ENCODE measurements around the gene ZNF107. TPM values are rescaled to one million over a fixed set of nuclear protein-coding genes. Genes with fewer than 3 reads are reported as not detected.
A peak's percentile ranks its signal among the peaks of the same experiment; 100 is the strongest.

ZNF107 gene
- polyA plus RNA-seq (ENCODE audit: insufficient read length in 12 of 12) = 10 to 100 TPM in 1 of 12 donors, 1 to 10 TPM in 10, not detected in 1; 3.6 to 10.5 (median 5.8) TPM
- long read RNA-seq, donor 1, full-length matches to known transcripts = 1 of 1 reads
- long read RNA-seq, donor 1, partial matches to known transcripts = 0 of 1 reads
- long read RNA-seq, donor 1, other reads (novel, unspliced or antisense) = 0 of 1 reads
- long read RNA-seq, donor 2, full-length matches to known transcripts = 2 of 2 reads
- long read RNA-seq, donor 2, partial matches to known transcripts = 0 of 2 reads
- long read RNA-seq, donor 2, other reads (novel, unspliced or antisense) = 0 of 2 reads
- long read RNA-seq, donor 3 = 0 reads
- long read RNA-seq, donor 4 = 0 reads
- long read RNA-seq, donor 5, full-length matches to known transcripts = 1 of 1 reads
- long read RNA-seq, donor 5, partial matches to known transcripts = 0 of 1 reads
- long read RNA-seq, donor 5, other reads (novel, unspliced or antisense) = 0 of 1 reads
- long read RNA-seq, donor 6, full-length matches to known transcripts = 2 of 2 reads
- long read RNA-seq, donor 6, partial matches to known transcripts = 0 of 2 reads
- long read RNA-seq, donor 6, other reads (novel, unspliced or antisense) = 0 of 2 reads
- long read RNA-seq, donor 7 = 0 reads
- long read RNA-seq, donor 8, full-length matches to known transcripts = 1 of 1 reads
- long read RNA-seq, donor 8, partial matches to known transcripts = 0 of 1 reads
- long read RNA-seq, donor 8, other reads (novel, unspliced or antisense) = 0 of 1 reads
- long read RNA-seq, donor 9 = 0 reads
- long read RNA-seq, donor 10, full-length matches to known transcripts = 1 of 1 reads
- long read RNA-seq, donor 10, partial matches to known transcripts = 0 of 1 reads
- long read RNA-seq, donor 10, other reads (novel, unspliced or antisense) = 0 of 1 reads
- long read RNA-seq, donor 11, full-length matches to known transcripts = 1 of 1 reads
- long read RNA-seq, donor 11, partial matches to known transcripts = 0 of 1 reads
- long read RNA-seq, donor 11, other reads (novel, unspliced or antisense) = 0 of 1 reads

DNA sequence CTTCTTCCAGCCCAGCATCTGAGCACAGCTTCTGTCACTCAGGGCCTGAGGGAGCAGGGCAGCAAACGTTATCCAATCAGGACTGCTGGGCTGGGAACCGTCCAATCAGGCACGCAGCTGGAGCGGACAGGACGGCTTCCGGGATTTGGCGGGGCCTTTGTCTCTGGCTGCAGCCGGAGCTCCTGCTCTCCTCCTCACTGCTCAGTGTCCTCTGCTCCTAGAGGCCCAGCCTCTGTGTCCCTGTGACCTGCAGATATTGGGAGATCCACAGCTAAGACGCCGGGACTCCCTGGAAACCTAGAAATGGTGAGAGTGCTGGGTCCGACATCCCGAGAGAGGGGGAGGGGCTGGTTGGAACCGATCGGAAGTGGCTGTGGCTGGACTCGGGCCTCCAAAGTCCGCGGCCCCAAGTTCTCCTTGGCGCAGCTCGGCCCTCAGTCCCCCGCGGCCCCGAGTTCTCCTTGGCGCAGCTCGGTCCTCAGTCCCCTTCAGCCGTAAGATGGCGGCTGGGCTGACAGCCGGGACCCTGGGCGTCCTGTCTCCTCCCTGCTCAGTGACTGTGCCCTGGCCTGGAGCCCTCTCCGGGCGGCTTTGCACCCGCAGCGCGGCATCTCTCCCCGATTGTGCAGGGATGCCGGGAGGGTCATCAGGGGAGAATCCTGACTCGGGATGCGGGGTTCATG lies at the start of gene ZNF107:
Gene ZNF107, plus strand, starts transcription at position 154 of the 683 bp plus-strand sequence. Its CDS starts 150 bp downstream, at position 304.
- DNase-seq = peak; percentile 90

DNA sequence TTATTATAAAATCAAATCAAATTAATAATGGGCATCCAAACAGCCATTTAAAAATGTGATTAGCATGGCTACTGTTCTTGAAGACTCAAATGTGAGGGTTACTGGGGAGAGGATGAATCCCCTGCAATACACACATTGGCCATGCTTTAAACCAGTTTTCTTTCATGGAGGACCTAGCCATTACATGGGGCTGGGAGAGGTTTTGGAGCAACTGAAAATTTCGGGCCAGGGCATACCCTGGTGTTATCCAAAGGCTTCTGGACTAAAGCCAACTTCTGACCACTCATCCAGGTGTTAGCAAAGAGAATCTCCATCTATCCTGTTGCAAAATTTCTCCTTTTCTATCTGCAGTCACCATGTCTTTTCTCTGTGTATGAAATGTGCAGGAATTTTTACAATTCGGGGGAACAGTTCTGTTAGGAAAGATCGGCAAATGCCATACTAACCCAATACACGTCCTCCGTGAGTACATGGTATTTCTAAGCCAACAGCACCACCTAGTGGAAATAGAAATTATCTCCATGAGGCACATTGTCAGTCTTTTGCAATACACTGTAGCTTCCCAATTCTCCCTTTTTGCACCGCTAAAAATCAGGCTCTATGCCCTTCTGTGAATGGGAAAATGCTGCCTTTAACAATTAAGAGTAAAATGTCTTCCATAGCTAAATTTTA lies 47.0 kb upstream of the ZNF107 start:
- DNase-seq = peak; percentile 11

DNA sequence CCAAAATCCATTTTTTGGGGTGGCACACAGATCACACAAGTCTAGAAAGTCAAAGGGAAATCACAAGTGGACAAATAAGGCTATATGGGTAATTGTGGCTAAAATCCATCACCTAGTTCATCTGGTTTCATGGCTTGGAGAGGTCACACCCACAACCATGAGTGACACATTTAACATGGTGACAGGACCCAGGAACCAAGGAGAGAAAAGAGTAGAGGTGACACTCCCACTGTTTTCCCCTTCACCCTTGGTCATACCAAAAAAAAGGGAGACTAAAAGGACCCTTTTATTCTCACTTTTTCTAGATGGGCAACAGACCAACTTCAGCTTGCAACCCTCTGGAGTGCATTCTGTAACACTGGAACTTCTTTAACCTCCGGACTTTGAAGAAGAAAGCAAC lies 46.2 kb upstream of the ZNF107 start:
- DNase-seq = no peak

DNA sequence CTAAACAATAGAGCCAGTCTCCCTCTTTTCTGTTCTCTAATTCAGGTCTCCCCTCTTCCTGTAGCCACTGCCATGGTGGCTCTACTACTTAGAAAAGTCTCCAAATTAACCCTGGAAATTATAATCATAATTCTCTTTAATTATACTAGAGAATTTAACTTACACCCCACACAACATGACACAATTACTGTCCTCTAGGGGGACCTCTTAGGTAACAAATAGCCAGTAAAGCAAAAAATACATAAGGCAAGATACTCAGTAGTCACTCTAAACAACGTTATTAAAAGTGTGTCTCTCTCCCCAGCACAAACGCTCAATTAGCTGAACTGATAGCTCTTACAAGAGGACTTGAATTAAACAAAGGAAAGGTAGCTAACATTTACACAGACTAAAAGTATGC lies 44.3 kb upstream of the ZNF107 start:
- DNase-seq = no peak

DNA sequence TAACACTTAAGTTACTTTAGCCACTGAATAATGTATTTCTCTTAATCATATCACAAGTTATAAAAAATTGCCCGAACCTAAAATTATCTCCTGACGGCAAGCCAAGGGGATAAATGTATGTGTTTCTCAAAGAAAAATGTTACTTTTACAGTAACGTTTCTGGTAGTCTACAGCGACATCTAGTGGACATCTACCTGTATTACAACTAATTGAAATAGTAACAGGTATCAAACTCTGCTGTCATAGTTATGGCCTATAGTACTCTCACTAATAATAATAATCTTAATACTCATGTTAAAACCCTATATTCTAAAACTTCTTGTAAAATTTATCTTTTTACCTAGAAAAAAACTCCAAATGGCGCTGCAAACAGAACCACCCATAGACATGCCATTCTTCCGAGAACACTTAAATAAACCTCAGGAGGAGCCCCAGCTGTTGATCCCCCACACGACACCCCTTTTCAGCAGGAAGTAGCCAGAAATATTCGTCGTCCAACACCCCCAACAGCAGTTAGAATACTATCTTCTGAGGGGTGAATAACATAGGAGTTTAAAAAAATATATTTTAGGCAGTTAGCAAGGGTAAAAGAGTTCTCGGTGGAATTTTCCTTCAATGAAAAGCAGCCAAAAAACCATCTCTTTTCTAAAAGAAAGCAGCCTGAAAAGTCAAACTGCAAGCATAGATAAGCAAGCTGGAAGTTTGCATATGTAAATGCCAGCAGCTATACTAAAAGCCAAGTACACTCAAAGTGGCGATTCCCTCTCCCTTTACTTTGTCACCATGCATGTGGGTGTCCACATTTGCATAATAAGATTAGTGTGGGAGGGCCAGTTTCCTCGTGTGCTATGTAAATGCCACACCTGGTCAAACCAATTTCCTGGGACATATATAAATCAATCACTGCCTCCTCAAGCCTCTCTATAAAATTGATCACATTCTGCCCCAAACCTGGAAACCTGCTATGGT lies 40.5 kb upstream of the ZNF107 start:
- DNase-seq = no peak

DNA sequence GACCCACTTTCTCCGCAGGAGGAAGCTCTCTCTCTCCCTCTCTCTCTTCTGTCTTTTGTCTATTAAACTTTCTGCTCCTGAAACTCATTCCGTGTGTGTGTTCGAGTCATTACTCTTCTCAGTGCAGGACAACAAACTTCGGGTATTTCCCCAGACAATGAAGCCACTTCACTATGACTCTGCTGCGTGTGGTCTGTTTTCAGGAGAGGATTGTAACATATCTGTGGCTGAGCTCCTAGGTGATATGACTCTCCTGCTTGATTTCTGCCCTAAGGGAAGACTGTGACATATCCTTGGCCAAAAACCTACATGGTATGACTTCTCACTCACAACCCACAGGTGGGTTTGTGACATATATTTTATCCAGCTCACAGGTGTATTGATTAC lies 39.9 kb upstream of the ZNF107 start:
- no peak for DNase-seq

DNA sequence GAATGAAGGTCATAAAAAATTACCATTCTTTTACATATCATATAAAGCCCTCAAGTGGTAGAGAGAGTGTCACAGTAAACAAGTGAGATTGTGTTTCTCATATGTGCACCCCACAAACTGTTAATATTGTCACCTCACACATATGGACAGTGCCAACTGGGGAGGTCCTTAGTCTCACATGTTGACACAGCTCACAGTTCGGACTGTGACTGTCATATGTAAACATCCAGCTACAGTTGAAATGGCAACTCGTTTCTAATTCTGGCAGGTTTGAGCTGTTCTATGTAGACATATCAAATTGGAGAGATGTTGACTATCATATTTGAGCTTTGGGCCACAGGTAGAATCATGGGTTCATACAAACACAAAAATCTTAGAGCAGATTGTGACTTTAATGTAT lies 39.4 kb upstream of the ZNF107 start:
- no peak for DNase-seq

DNA sequence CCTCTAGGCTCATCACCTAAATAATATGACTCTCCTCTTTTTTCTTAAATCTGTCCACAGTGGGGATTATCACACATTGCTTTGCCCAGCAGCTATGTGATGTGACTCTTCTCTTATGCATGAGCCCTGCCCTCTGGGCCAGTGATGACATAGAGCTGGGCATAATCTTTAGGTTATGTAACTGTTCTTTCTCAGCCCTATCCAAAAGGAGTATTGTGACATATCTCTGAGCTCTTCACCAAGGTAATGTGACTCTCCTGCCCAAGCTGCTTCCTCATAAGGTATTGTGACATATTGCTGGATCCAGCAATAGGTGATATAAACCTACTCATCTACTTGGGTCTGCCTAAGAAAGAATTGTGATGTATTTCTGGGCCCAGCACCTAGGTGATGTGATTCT lies 37.7 kb upstream of the ZNF107 start:
- DNase-seq = no peak

DNA sequence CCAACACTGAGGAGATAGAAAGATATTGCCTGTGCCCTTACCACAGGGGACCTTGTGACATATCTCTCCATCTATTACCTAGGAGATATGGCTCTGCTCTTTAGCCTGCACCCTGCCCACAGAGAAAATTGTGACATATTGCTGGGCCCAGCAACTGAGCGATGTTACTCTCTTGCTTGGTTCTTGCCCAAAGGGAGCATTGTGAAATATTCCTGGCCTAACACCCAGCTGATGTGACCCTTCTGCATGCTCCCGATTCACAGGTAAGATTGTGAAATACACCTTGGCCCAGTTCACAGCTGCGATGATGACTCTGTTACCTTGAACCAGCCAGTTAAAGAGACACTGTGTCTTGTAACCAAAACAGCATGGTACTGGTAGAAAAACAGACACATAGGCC lies 37.2 kb upstream of the ZNF107 start:
- DNase-seq = no peak

DNA sequence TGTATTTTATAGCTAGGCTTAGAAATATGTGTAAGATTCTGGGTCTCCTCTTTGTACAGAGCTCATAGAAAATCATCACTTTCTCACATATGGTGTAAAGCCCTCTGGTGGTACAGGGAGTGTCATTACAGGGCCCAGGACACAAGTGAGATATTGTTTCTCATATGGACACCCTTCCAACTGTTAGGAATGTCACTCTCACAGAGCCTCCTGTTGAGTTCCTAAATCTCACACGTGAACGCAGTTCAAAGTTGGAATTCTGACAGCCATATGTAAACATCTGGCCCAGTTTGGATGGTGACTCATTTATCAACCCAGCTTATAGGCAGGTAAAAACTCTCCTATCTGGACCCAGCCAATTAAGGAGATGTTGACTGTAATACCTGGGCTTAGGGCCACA lies 35.4 kb upstream of the ZNF107 start:
- DNase-seq = peak; percentile 4

DNA sequence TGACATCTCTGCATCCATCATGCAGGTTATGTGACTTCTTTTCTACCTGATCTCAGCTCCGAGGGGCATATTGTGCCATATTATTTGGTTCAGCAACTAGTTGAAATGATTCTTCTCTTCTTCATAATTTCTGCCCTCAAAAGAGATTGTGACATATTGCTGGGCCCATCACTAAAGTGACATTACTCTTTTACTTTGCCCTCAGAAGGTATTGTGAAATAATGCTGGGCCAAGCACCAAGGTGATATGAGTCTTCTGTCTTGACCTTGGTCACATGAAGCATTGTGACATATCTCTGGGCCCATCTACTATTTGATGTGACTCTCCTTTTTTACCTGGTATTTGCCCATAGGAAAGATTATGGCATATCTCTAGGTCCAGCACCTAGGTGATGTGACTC lies 33.9 kb upstream of the ZNF107 start:
- DNase-seq = no peak

DNA sequence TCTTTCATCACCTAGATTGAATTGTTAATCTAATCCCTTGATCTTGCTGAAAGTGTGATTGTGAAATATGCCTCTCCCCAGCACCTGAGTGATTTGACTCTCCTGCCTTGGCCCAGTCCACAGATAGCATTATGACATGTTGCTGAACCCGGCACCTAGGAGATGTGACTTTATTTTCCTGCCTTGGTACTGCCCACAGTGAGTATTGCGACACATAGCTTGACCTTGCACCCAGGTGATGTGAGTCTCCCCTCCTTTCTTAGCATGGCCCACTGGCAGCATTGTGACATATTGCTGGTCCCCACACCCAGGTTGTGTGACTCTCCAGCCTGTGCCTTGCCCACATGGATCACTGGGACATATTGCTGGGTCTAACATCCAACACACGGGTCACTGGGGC lies 32.5 kb upstream of the ZNF107 start:
- no peak for DNase-seq

DNA sequence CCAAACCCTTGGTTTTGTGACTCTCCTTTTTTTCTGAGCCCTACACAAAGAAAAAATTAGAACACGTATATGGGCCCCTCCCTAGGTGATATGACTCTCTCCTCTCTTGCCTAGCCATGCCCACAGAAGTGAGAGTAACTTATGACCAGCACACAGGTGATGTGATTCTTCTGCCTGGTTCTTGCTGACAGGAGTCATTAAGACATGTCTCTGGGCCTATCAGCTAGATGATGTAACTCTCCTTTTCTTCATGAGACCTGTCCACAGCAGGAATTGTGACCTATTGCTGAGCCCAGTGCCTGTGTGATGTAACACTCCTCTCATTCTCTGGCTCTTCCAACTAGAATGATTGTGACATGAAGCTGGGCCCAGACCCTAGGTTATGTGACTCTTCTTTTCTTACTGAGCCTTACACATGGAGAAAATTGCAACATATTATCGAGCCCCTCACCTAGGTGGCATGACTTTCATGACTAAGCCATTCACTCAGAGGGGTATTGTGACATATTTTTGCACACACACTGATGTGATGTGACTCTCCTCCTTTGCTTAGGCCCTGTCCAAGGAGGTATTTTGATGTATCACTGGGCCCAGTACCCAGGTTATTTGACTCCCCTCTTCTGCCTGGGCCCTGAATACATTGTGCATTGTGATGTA lies 31.4 kb upstream of the ZNF107 start:
- DNase-seq = no peak

DNA sequence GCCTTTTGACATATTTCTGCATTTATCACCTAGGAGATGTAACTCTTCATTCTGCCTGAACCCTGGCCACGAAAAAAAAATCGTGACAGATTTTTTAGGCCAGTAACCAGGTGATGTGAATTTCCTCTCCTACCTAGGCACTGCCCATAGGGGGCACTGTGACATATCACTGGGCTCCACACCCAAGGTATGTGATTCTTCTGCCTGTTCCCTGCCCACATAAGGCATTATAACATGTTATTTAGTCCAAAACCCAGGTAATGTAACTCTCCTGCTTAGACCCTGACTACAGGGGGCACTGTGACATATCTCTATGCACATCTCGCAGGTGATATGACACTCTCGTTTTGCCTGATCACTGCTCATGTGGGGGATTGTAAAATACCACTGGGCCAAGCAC lies 29.5 kb upstream of the ZNF107 start:
- DNase-seq = no peak

DNA sequence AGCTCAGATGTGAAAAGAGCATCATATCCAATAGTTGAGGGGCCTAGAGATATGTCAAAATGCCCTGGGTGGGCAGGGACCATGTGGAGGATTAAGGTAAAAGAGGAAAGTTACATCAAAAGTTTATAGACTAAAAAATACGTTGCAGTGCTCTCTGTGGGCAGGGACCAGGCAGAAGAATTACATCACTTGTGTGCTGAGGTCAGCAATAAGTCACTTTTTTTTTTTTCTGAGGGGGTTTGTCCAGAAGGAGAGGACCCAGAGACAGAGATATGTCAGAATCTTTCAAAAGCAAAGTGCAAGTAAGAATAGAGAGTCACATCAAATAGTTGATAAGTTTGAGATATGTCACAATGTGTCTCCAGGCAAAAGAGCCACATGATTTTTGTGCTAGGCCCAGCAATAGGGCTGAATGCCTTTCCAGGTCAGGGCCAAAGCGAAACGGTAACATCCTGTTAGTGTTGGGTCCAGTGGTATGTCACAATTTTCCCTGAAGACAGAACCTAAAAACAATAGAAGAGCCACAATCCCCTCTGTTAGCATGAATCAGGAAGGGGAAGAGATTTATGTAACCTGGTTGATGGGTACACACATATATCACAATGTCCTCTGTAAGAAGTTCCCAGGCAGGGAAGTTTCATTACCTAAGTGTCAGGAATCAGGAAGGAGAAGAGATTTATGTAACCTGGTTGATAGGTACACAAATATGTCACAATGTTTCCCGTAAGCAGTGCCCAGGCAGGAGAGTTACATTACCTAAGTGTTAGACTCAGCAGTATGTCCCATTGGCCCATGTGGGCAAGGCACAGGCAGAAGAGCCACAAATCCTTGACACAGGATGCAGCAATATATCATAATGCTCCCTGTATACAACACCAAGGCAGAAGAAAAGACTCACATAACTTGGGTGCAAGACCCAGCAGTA lies 28.1 kb upstream of the ZNF107 start:
- DNase-seq = no peak

DNA sequence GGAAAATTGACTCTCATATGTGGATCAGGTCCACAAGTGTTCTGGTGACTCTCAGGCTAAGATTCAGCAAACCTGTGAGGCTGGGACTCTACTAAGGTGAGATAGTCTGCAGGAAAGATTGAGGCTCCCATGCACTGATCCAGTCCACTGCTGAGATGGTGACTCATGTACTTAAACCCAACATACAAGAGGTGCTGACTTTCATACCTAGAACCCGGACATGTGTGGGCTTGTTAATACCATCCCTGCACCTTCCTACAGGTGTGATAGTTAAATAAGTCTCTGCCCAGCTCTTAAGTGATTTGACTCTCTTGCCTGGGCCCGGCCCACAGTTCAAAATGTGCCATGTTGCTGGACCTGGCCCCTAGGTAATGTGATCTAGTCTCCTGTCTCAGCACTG lies 27.1 kb upstream of the ZNF107 start:
- no peak for DNase-seq

DNA sequence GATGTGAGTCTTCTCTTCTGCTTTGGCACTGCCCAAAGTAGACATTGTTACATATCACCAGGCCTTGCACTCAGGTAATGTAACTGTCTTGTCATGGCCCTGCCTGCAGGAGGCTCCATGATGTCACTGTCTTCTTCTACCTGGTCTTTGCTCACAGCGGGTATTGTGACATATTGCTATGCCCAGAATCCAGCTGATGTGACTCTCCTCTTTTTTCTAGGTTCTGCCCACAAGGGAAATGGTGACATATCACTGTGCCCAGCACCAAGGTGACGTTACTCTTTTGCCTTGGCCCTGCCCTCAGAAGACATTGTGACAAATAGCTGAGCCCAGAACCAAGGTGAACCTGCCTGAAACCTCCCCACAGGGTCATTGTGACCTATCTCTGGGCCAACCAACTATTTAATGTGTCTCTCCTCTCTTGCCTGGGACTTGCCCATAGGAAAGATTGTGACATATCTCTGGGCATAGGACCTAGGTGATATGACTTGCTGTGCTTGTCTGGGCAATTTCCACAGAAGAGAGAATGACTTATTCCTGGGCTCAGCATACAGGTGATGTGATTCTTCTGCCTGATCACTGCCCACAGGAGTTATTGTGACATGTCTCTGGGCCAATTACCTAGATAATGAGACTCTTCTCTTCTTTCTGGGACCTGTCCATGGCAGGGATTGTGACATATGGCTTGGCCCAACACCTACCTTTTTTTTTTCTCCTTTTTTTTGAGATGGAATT lies 26.5 kb upstream of the ZNF107 start:
- DNase-seq = no peak

DNA sequence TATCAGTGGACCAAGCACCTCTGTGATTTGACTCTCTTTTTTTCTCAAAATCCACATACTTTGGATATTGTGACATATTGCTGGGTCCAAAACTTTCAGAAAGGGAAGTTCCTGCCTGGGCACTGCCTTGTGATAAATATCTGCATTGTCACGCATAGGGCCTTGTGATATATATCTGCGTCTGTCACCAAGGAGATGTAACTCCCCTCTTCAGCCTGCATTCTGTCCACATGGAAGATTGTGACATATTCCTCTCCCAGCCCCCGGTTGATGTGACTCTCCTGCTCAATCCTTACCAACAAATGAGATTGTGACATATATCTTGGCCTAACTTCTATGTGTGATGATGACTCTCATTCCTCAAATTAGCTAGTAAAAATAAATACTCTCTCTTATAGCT lies 25.4 kb upstream of the ZNF107 start:
- no peak for DNase-seq

Data from muscle of arm (tissue), 14 donors.